ENCODE data around the gene STAU1. TPM values are rescaled to one million over a fixed set of nuclear protein-coding genes. Genes with fewer than 3 reads are reported as not detected.

STAU1 gene
- total and polyA plus RNA-seq, 4 donors: 29.3 to 84.9 (median 56.3) TPM

GRCh38 chr20:49146442-49147225, 41.5 kb downstream of the STAU1 start:
- Histone ChIP-seq H3K9ac (ENCODE audit: insufficient read depth in 1 of 2, low read length in 2 of 2) (no peak overlapping the region), H3K36me3 (ENCODE audit: control insufficient read depth in 4 of 4, insufficient read depth in 4 of 4, low read length in 4 of 4) (peaks cover 14 to 33% (median 17%) of the 10 kb centered on the region in 4 donors), H3K9me3 (ENCODE audit: control insufficient read depth in 4 of 4, insufficient read depth in 3 of 4, low read length in 3 of 4) (no peaks in the 10 kb centered on the region), H3K4me3 (no peak overlapping the region), H3K27ac (ENCODE audit: low read depth in 1 of 2, low read length in 1 of 2) (no peak overlapping the region), H3K4me1 (ENCODE audit: control insufficient read depth in 5 of 5, insufficient read depth in 5 of 5, low read length in 5 of 5) (no peaks in the 10 kb centered on the region), H3K27me3 (ENCODE audit: control insufficient read depth in 3 of 3, insufficient read depth in 3 of 3, low read length in 2 of 3) (no peaks in the 10 kb centered on the region)
- WGBS, 2 donors: 72 to 93% methylated on average over 5 of the region's 5 CpGs
- no peak for ATAC-seq (ENCODE audit: insufficient read depth, low FRiP score)
- no peak for TF ChIP-seq CTCF (IDR thresholded peaks at IDR 0.05; ENCODE audit: control extremely low read depth, extremely low read depth)
- no peak for DNase-seq

GRCh38 chr20:49140834-49141233, 47.3 kb downstream of the STAU1 start:
- ATAC-seq (ENCODE audit: insufficient read depth, low FRiP score) (no peak), DNase-seq (peak in 2 of 3 donors; percentile 33 to 57)
- no peak overlapping the region for H3K9ac ChIP-seq (ENCODE audit: insufficient read depth in 1 of 2, low read length in 2 of 2)
- no peaks in the 10 kb centered on the region for H3K27me3 ChIP-seq (ENCODE audit: control insufficient read depth in 3 of 3, insufficient read depth in 3 of 3, low read length in 2 of 3)
- H3K27ac ChIP-seq (ENCODE audit: low read depth in 1 of 2, low read length in 1 of 2): no peak overlapping the region
- no peaks in the 10 kb centered on the region for H3K9me3 ChIP-seq (ENCODE audit: control insufficient read depth in 4 of 4, insufficient read depth in 3 of 4, low read length in 3 of 4)
- peaks cover 0 to 12% (median 3%) of the 10 kb centered on the region in 5 donors for H3K4me1 ChIP-seq (ENCODE audit: control insufficient read depth in 5 of 5, insufficient read depth in 5 of 5, low read length in 5 of 5)
- H3K4me3 ChIP-seq: no peak overlapping the region
- TF ChIP-seq CTCF (IDR thresholded peaks at IDR 0.05; ENCODE audit: control extremely low read depth, extremely low read depth): no peak
- 77 to 93% methylated on average over 2 of the region's 2 CpGs for WGBS, 2 donors
- H3K36me3 ChIP-seq (ENCODE audit: control insufficient read depth in 4 of 4, insufficient read depth in 4 of 4, low read length in 4 of 4): peaks cover 3 to 16% (median 4%) of the 10 kb centered on the region in 4 donors

- 59 to 74% methylated on average over 2 of the region's 2 CpGs for WGBS, 2 donors
- H3K36me3 ChIP-seq (ENCODE audit: control insufficient read depth in 4 of 4, insufficient read depth in 4 of 4, low read length in 4 of 4): peaks cover 3 to 19% (median 5%) of the 10 kb centered on the region in 4 donors
Measured at GRCh38 chr20:49140411-49140810, 47.7 kb downstream of the STAU1 start.

More at GRCh38 chr20:49140411-49140810, 47.7 kb downstream of the STAU1 start:
- ATAC-seq (ENCODE audit: insufficient read depth, low FRiP score) (no peak), DNase-seq (peak in 1 of 3 donors; percentile 32)
- no peaks in the 10 kb centered on the region for H3K9me3 ChIP-seq (ENCODE audit: control insufficient read depth in 4 of 4, insufficient read depth in 3 of 4, low read length in 3 of 4)
- no peak overlapping the region for H3K4me3 ChIP-seq
- H3K27ac ChIP-seq (ENCODE audit: low read depth in 1 of 2, low read length in 1 of 2): no peak overlapping the region
- TF ChIP-seq CTCF (IDR thresholded peaks at IDR 0.05; ENCODE audit: control extremely low read depth, extremely low read depth): no peak
- no peaks in the 10 kb centered on the region for H3K27me3 ChIP-seq (ENCODE audit: control insufficient read depth in 3 of 3, insufficient read depth in 3 of 3, low read length in 2 of 3)
- H3K9ac ChIP-seq (ENCODE audit: insufficient read depth in 1 of 2, low read length in 2 of 2): no peak overlapping the region
- peaks cover 0 to 12% (median 3%) of the 10 kb centered on the region in 5 donors for H3K4me1 ChIP-seq (ENCODE audit: control insufficient read depth in 5 of 5, insufficient read depth in 5 of 5, low read length in 5 of 5)

Measured in lung (tissue), 12 donors.